HepG2 (cell line): Measurements from ENCODE around the gene ENTPD7. TPM values are rescaled to one million over a fixed set of nuclear protein-coding genes. Genes with fewer than 3 reads are reported as not detected.

Source experiments
- BHLHE40 ChIP-seq: IDR thresholded peaks from 2 replicates; pipeline ENCODE4 v1.6.1; 2011; ENCODE audit warnings: low read length, improper control_type of control experiment
- CEBPG ChIP-seq: IDR thresholded peaks from 2 replicates; pipeline ENCODE4 v1.6.1; 2016
- ELF1 ChIP-seq: sonication (generic); formaldehyde crosslinking; IDR thresholded peaks from 2 replicates; pipeline ENCODE4 v1.4.0; 2020; ENCODE audit warnings: missing genetic modification reagents
- ETV5 ChIP-seq: IDR thresholded peaks from 2 replicates; pipeline ENCODE4 v1.6.1; 2018; ENCODE audit warnings: missing biosample characterization, missing genetic modification reagents, inconsistent platforms, borderline replicate concordance
- FOXA1 ChIP-seq, 2 experiments: fragments of 450-650 bp in 1 of 2; sonication (generic) in 1 of 2; formaldehyde crosslinking in 1 of 2; IDR thresholded peaks; 2 replicates each; pipeline versions ENCODE4 v1.4.0 to v1.6.1; 2016 to 2020; ENCODE audit warnings: missing genetic modification reagents in 1 of 2
- FOXJ3 ChIP-seq: sonication (generic); formaldehyde crosslinking; IDR thresholded peaks from 2 replicates; pipeline ENCODE4 v1.4.0; 2020; ENCODE audit warnings: missing genetic modification reagents, mild to moderate bottlenecking, borderline replicate concordance
- FUBP1 ChIP-seq: sonication (generic); formaldehyde crosslinking; IDR thresholded peaks from 2 replicates; pipeline ENCODE4 v1.5.1; 2020; ENCODE audit warnings: missing genetic modification reagents, mild to moderate bottlenecking, borderline replicate concordance
- JUND ChIP-seq: sonication (generic); formaldehyde crosslinking; IDR thresholded peaks from 2 replicates; pipeline ENCODE4 v1.8.0; 2022; ENCODE audit warnings: mild to moderate bottlenecking, missing genetic modification reagents
- MLXIP ChIP-seq: sonication (generic); formaldehyde crosslinking; IDR thresholded peaks from 2 replicates; pipeline ENCODE4 v1.9.0; 2021; ENCODE audit warnings: missing genetic modification reagents, borderline replicate concordance
- NCOA1 ChIP-seq: sonication (generic); formaldehyde crosslinking; IDR thresholded peaks from 2 replicates; pipeline ENCODE4 v1.9.0; 2021; ENCODE audit warnings: missing genetic modification reagents
- NR2C2 ChIP-seq: sonication (generic); formaldehyde crosslinking; IDR thresholded peaks from 2 replicates; pipeline ENCODE4 v1.4.0; 2020; ENCODE audit warnings: missing genetic modification reagents, mild to moderate bottlenecking, moderate library complexity, borderline replicate concordance
- PITX1 ChIP-seq: sonication (generic); formaldehyde crosslinking; IDR thresholded peaks from 2 replicates; pipeline ENCODE4 v1.5.1; 2020; ENCODE audit warnings: mild to moderate bottlenecking, missing genetic modification reagents
- PPARG ChIP-seq: conservative IDR thresholded peaks from 2 replicates; pipeline ENCODE4 v1.6.1; 2016; ENCODE audit warnings: missing biosample characterization, missing genetic modification reagents
- REXO4 ChIP-seq: sonication (generic); formaldehyde crosslinking; IDR thresholded peaks from 2 replicates; pipeline ENCODE4 v1.8.0; 2022; ENCODE audit warnings: missing genetic modification reagents, mild to moderate bottlenecking, borderline replicate concordance
- RFX3 ChIP-seq: IDR thresholded peaks from 2 replicates; pipeline ENCODE4 v1.6.1; 2016; ENCODE audit warnings: missing biosample characterization, missing genetic modification reagents
- TFDP1 ChIP-seq: IDR thresholded peaks from 2 replicates; pipeline ENCODE4 v1.6.1; 2016; ENCODE audit warnings: missing compliant biosample characterization, missing genetic modification reagents, borderline replicate concordance
- ZMAT3 ChIP-seq: sonication (generic); formaldehyde crosslinking; conservative IDR thresholded peaks from 2 replicates; pipeline ENCODE4 v1.7.0; 2021; ENCODE audit warnings: missing genetic modification reagents
- ZMAT5 ChIP-seq: sonication (generic); formaldehyde crosslinking; IDR thresholded peaks from 2 replicates; pipeline ENCODE4 v1.5.0; 2020; ENCODE audit warnings: mild to moderate bottlenecking, low read depth, missing genetic modification reagents, borderline replicate concordance
- ZMYM2 ChIP-seq: sonication (generic); formaldehyde crosslinking; IDR thresholded peaks from 2 replicates; pipeline ENCODE4 v1.8.0; 2022; ENCODE audit warnings: mild to moderate bottlenecking, missing genetic modification reagents
- ZNF569 ChIP-seq: sonication (generic); formaldehyde crosslinking; IDR thresholded peaks from 2 replicates; pipeline ENCODE4 v1.5.0; 2020; ENCODE audit warnings: mild to moderate bottlenecking, missing genetic modification reagents, moderate library complexity, borderline replicate concordance
- ZNF7 ChIP-seq: IDR thresholded peaks from 2 replicates; pipeline ENCODE4 v1.6.1; 2016; ENCODE audit warnings: missing biosample characterization, missing genetic modification reagents
- ZNF747 ChIP-seq: sonication (generic); formaldehyde crosslinking; IDR thresholded peaks from 2 replicates; pipeline ENCODE4 v1.8.1; 2023; ENCODE audit warnings: missing genetic modification reagents, mild to moderate bottlenecking, borderline replicate concordance
- ZNF772 ChIP-seq: sonication (generic); formaldehyde crosslinking; IDR thresholded peaks from 2 replicates; pipeline ENCODE4 v1.5.0; 2020; ENCODE audit warnings: mild to moderate bottlenecking, missing genetic modification reagents
- polyA plus RNA-seq, 8 experiments: library from polyadenylated mRNA; depleted of rRNA in 3 of 8; stranded (reverse) in 7 of 8; unstranded in 1 of 8; fragments of >200 nt; fragmentation: Illumina TruSeq in 4 of 8; extraction: Trizol in 4 of 8; gene quantifications; 2 replicates each; pipeline versions ENCODE4 v1.2.1 to v1.2.3, GENCODE V29; 2011 to 2016; ENCODE audit warnings: low read depth in 4 of 8, missing spikeins in 1 of 8, mixed read lengths in 1 of 8; ENCODE audit not compliant: insufficient read depth in 1 of 8
- total RNA-seq, 5 experiments: library from RNA; depleted of rRNA; stranded (reverse); fragments of >200 nt; fragmentation: Illumina TruSeq; extraction: Trizol; gene quantifications; 2 replicates each; pipeline ENCODE4 v1.2.3, GENCODE V29; 2016; ENCODE audit warnings: low read depth in 1 of 5

The ENTPD7 gene
- total and polyA plus RNA-seq, 2 of the 13 experiments (the other 11 are each of a cell fraction or from before 2014, with no cell fraction given): 7.6 to 36.5 TPM

GRCh38 chr10:99754670-99755069 is 95.4 kb downstream of the ENTPD7 start (continued):
- TF ChIP-seq ZNF569 (CRISPR knock-in tag) (no peak), ETV5 (CRISPR knock-in tag) (peak; percentile 72; the same call in 1 of the 2 replicates), PITX1 (0 out of 2 replicates have a peak, but pooled peaks have one; percentile 41), ZMAT5 (CRISPR knock-in tag) (no peak), PPARG (peak; percentile 81), JUND (CRISPR knock-in tag) (no peak), ZNF747 (CRISPR knock-in tag) (no peak), ELF1 (CRISPR knock-in tag) (no peak), NR2C2 (CRISPR knock-in tag) (peak; percentile 54; the same call in 1 of the 2 replicates), ZNF7 (CRISPR knock-in tag) (no peak), MLXIP (CRISPR knock-in tag) (no peak), RFX3 (no peak), ZMYM2 (CRISPR knock-in tag) (peak; percentile 45; the same call in 1 of the 2 replicates), BHLHE40 (peak; percentile 47; the same call in 1 of the 2 replicates), FOXJ3 (peak; percentile 67; the same call in 1 of the 2 replicates), FOXA1 (IDR thresholded peaks at IDR 0.05) (peak; percentile 47; the same call in 1 of the 2 replicates), FOXA1 (CRISPR knock-in tag; IDR thresholded peaks at IDR 0.05) (peak; percentile 68), ZMAT3 (CRISPR knock-in tag) (no peak), NCOA1 (CRISPR knock-in tag) (no peak), ZNF772 (CRISPR knock-in tag) (no peak), CEBPG (CRISPR knock-in tag) (peak; percentile 43), REXO4 (no peak), TFDP1 (CRISPR knock-in tag) (peak; percentile 61; the same call in 1 of the 2 replicates), FUBP1 (CRISPR knock-in tag) (no peak)
- TF ChIP-seq, all 625 proteins: peak for 92
